Natural killer cell (primary cell): Measurements from ENCODE around the gene PHACTR3. TPM values are rescaled to one million over a fixed set of nuclear protein-coding genes. Genes with fewer than 3 reads are reported as not detected.

Experiments
- ATAC-seq, 3 donors: fragments of 150-1000 bp in 2 of 3; fragments of 200-7000 bp in 1 of 3; cut with Tn5 transposase; 1 replicate in 1 of 3; 2 replicates in 2 of 3; pipeline ENCODE4 v1.10.0; 2021; ENCODE audit warnings: mild to moderate bottlenecking in 2 of 3, moderate library complexity in 2 of 3
- DNase-seq, 2 donors: peaks; one replicate each; pipeline versions ENCODE4 v3.0.0 to v3.0.0-alpha.2; 2013 to 2021; ENCODE audit warnings: mixed read lengths in 1 of 2
- H3K27ac ChIP-seq: one replicate; pipeline ENCODE4 v1.5.1; 2013; ENCODE audit warnings: mild to moderate bottlenecking, low read length
- H3K27me3 ChIP-seq: one replicate; pipeline ENCODE4 v1.6.1; 2013; ENCODE audit warnings: low read length; ENCODE audit not compliant: control insufficient read depth, insufficient read depth
- H3K36me3 ChIP-seq: one replicate; pipeline ENCODE4 v1.6.1; 2013; ENCODE audit warnings: low read length; ENCODE audit not compliant: control insufficient read depth, insufficient read depth
- H3K4me1 ChIP-seq: one replicate; pipeline ENCODE4 v1.6.1; 2013; ENCODE audit warnings: low read length; ENCODE audit not compliant: control insufficient read depth, insufficient read depth
- H3K4me3 ChIP-seq: one replicate; pipeline ENCODE4 v1.5.1; 2013; ENCODE audit warnings: low read length
- H3K9me3 ChIP-seq: one replicate; pipeline ENCODE4 v1.6.1; 2013; ENCODE audit warnings: low read length; ENCODE audit not compliant: control insufficient read depth, insufficient read depth
- H3K27ac Mint-ChIP-seq, 2 donors: one replicate each; pipeline ENCODE4 v1.8.0; 2022; ENCODE audit warnings: mild to moderate bottlenecking in 2 of 2, mixed read lengths in 2 of 2, moderate library complexity in 1 of 2
- H3K27me3 Mint-ChIP-seq, 2 donors: one replicate each; pipeline ENCODE4 v1.8.0; 2022; ENCODE audit warnings: low read depth in 2 of 2, mixed read lengths in 2 of 2
- H3K36me3 Mint-ChIP-seq: one replicate; pipeline ENCODE4 v1.8.0; 2022; ENCODE audit warnings: mixed read lengths
- H3K4me1 Mint-ChIP-seq, 2 donors: one replicate each; pipeline ENCODE4 v1.8.0; 2022; ENCODE audit warnings: mixed read lengths in 2 of 2
- H3K4me3 Mint-ChIP-seq: one replicate; pipeline ENCODE4 v1.8.0; 2022; ENCODE audit warnings: mild to moderate bottlenecking, moderate library complexity, mixed read lengths
- H3K9me3 Mint-ChIP-seq, 2 donors: one replicate each; pipeline ENCODE4 v1.8.0; 2022; ENCODE audit warnings: mixed read lengths in 2 of 2
- WGBS: methylation state at CpG from one replicate; pipeline ENCODE4 v1.1.7; 2013; ENCODE audit warnings: missing lambda C conversion rate; ENCODE audit not compliant: insufficient coverage; 5-methylcytosine and 5-hydroxymethylcytosine counted together
- intact Hi-C: fragments of 100-400 bp; cut with micrococcal nuclease; formaldehyde crosslinking; loops from one replicate; pipeline ENCODE4 v1.14.2; 2022
- total RNA-seq, 4 donors: library from RNA; stranded (reverse); fragments of 120-200 nt in 1 of 4; gene quantifications; one replicate each; pipeline versions ENCODE4 v1.2.3 to v1.2.4, GENCODE V29; 2013 to 2022
- TF ChIP-seq, protein P1 (sequence below): fragments of 200-600 bp; IDR thresholded peaks from one replicate; pipeline ENCODE4 v1.8.0; 2022; ENCODE audit warnings: antibody characterized with exemption

The PHACTR3 gene
- total RNA-seq, 3 donors from 2014 or later (not counting 1 experiment from before 2014, with no cell fraction given): not detected

- Histone ChIP-seq H3K4me3 (no peak overlapping the region), H3K27me3 (no peaks in the 10 kb centered on the region), H3K27ac (no peak overlapping the region), H3K36me3 (no peaks in the 10 kb centered on the region), H3K4me1 (peaks cover 10% of the 10 kb centered on the region), H3K9me3 (no peaks in the 10 kb centered on the region)
- H3K27ac Mint-ChIP-seq: no peak overlapping the region
- H3K4me1 Mint-ChIP-seq: no peaks in the 10 kb centered on the region
- TF ChIP-seq, protein P1, sequence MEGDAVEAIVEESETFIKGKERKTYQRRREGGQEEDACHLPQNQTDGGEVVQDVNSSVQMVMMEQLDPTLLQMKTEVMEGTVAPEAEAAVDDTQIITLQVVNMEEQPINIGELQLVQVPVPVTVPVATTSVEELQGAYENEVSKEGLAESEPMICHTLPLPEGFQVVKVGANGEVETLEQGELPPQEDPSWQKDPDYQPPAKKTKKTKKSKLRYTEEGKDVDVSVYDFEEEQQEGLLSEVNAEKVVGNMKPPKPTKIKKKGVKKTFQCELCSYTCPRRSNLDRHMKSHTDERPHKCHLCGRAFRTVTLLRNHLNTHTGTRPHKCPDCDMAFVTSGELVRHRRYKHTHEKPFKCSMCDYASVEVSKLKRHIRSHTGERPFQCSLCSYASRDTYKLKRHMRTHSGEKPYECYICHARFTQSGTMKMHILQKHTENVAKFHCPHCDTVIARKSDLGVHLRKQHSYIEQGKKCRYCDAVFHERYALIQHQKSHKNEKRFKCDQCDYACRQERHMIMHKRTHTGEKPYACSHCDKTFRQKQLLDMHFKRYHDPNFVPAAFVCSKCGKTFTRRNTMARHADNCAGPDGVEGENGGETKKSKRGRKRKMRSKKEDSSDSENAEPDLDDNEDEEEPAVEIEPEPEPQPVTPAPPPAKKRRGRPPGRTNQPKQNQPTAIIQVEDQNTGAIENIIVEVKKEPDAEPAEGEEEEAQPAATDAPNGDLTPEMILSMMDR: no peak
- H3K4me3 Mint-ChIP-seq: no peak overlapping the region
- intact Hi-C loops: no loop called here
- ATAC-seq (no peak), DNase-seq (no peak)
- peaks cover 0 to 6% of the 10 kb centered on the region in 2 donors for H3K27me3 Mint-ChIP-seq
- WGBS: 32% methylated on average over 17 of the region's 17 CpGs
- no peaks in the 10 kb centered on the region for H3K9me3 Mint-ChIP-seq
- no peaks in the 10 kb centered on the region for H3K36me3 Mint-ChIP-seq
These were observed 147.8 kb downstream of the PHACTR3 start for GRCh38 chr20:59752101-59752586.

DNA sequence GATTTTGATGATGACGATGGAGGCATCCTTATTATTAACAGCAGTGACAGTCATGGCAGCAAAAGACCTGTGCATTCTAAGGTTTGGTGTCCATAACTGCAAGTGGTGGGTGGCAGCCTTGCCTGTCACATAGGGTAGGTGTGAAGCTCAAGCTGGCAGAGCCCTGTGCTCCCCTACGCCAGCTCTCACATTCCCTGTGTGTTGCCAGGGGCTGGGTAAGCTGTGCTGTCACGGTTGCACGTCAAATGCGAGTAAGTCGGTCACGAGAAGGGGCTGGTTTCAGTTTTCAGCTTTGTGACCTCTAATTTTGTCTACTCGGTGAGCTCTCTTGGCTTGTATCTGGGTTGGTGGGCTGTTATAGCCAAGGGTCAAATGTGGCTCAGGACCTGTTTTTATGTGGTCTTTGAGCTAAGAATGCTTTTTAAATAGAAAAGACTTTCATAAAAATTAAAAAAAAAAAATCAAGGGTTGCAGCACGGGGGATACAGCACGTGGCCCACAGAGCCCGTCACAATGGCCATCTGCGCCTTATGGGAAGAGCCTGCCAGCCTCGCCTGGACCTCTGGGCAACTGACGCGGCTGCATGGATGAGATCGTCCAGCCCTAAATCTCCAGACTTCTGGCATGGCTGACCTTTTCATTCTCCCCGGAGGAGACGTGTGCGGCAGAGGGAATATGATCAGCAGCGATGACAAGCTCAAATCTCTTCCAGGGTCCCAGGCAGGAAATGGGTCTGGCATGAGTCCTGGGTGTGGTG lies 148.5 kb downstream of the PHACTR3 start:
- Histone ChIP-seq H3K4me1 (peaks cover 10% of the 10 kb centered on the region), H3K27me3 (no peaks in the 10 kb centered on the region), H3K36me3 (no peaks in the 10 kb centered on the region), H3K4me3 (no peak overlapping the region), H3K9me3 (no peaks in the 10 kb centered on the region), H3K27ac (no peak overlapping the region)
- no peaks in the 10 kb centered on the region for H3K9me3 Mint-ChIP-seq
- TF ChIP-seq, protein P1: no peak
- H3K36me3 Mint-ChIP-seq: no peaks in the 10 kb centered on the region
- no peak overlapping the region for H3K4me3 Mint-ChIP-seq
- H3K27ac Mint-ChIP-seq: no peak overlapping the region
- H3K4me1 Mint-ChIP-seq: no peaks in the 10 kb centered on the region
- ATAC-seq: no peak
- peaks cover 0 to 9% of the 10 kb centered on the region in 2 donors for H3K27me3 Mint-ChIP-seq
- WGBS: 59% methylated on average over 20 of the region's 20 CpGs
- DNase-seq: no peak
- intact Hi-C loops: no loop called here

DNA sequence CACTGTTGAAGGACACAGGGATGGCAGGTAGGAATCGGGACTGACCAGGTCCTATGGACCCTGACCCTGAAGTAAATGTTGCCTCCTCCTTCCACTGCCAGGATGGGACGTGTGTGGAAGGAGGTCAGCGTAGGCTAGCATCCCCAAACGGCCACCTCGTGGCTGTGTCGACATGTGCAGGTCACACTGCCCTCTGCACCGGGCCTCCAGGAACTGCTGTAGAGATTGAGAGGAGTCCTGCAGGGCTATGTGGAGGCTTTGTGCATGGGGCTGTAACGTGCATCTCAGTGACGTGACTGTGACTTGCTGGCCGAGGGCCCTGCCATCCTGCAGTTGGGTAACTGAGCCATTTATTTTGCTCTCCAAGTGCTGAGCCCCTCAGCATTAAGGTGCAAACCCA lies 149.5 kb downstream of the PHACTR3 start:
- no peak overlapping the region for H3K4me3 Mint-ChIP-seq
- no peaks in the 10 kb centered on the region for H3K9me3 ChIP-seq
- ATAC-seq (no peak), DNase-seq (no peak)
- intact Hi-C loops: no loop called here
- 78% methylated on average over 10 of the region's 10 CpGs for WGBS
- no peaks in the 10 kb centered on the region for H3K36me3 ChIP-seq
- H3K27me3 ChIP-seq: no peaks in the 10 kb centered on the region
- peaks cover 0 to 9% of the 10 kb centered on the region in 2 donors for H3K27me3 Mint-ChIP-seq
- no peak overlapping the region for H3K4me3 ChIP-seq
- peaks cover 10% of the 10 kb centered on the region for H3K4me1 ChIP-seq
- H3K27ac Mint-ChIP-seq: no peak overlapping the region
- no peak overlapping the region for H3K27ac ChIP-seq
- no peaks in the 10 kb centered on the region for H3K4me1 Mint-ChIP-seq
- H3K36me3 Mint-ChIP-seq: no peaks in the 10 kb centered on the region
- no peaks in the 10 kb centered on the region for H3K9me3 Mint-ChIP-seq
- TF ChIP-seq, protein P1: no peak
